Glutamatergic neuron (in vitro differentiated cells): Measurements from ENCODE around the gene GIGYF1. TPM values are rescaled to one million over a fixed set of nuclear protein-coding genes. Genes with fewer than 3 reads are reported as not detected.
A peak's percentile ranks its signal among the peaks of the same experiment; 100 is the strongest.

Experiments
- DNase-seq: peaks from one replicate; pipeline ENCODE4 v3.0.0; 2022
- H3K27ac Mint-ChIP-seq: one replicate; pipeline ENCODE4 v1.8.0; 2020; ENCODE audit warnings: mild to moderate bottlenecking, mixed read lengths, inconsistent platforms; ENCODE audit not compliant: unreplicated experiment
- H3K27me3 Mint-ChIP-seq: one replicate; pipeline ENCODE4 v1.8.0; 2020; ENCODE audit warnings: mild to moderate bottlenecking, moderate library complexity, mixed read lengths, inconsistent platforms; ENCODE audit not compliant: unreplicated experiment
- H3K36me3 Mint-ChIP-seq: one replicate; pipeline ENCODE4 v1.8.0; 2020; ENCODE audit warnings: mild to moderate bottlenecking, mixed read lengths, inconsistent platforms; ENCODE audit not compliant: unreplicated experiment
- H3K4me1 Mint-ChIP-seq: one replicate; pipeline ENCODE4 v1.8.0; 2020; ENCODE audit warnings: mild to moderate bottlenecking, low read depth, mixed read lengths, inconsistent platforms; ENCODE audit not compliant: unreplicated experiment
- H3K4me3 Mint-ChIP-seq: one replicate; pipeline ENCODE4 v1.8.0; 2020; ENCODE audit warnings: mild to moderate bottlenecking, mixed read lengths, inconsistent platforms; ENCODE audit not compliant: unreplicated experiment
- H3K9me3 Mint-ChIP-seq: one replicate; pipeline ENCODE4 v1.8.0; 2020; ENCODE audit warnings: mild to moderate bottlenecking, moderate library complexity, mixed read lengths, inconsistent platforms; ENCODE audit not compliant: unreplicated experiment
- total RNA-seq: library from RNA; stranded (reverse); fragmentation: NEBNext Ultra II Directional; extraction: Animal tissue kit (Norgen Biotek cat#: 25700); gene quantifications from one replicate; pipeline ENCODE4 v1.2.1, GENCODE V29; 2021; ENCODE audit not compliant: unreplicated experiment
- TF ChIP-seq, protein P1 (sequence below): fragments of 200-600 bp; sonication (generic); IDR thresholded peaks from one replicate; pipeline ENCODE4 v1.5.0; 2021; ENCODE audit not compliant: partially characterized antibody, unreplicated experiment

The GIGYF1 gene
- total RNA-seq, 1 donor from 2014 or later = 79.6 TPM

DNA sequence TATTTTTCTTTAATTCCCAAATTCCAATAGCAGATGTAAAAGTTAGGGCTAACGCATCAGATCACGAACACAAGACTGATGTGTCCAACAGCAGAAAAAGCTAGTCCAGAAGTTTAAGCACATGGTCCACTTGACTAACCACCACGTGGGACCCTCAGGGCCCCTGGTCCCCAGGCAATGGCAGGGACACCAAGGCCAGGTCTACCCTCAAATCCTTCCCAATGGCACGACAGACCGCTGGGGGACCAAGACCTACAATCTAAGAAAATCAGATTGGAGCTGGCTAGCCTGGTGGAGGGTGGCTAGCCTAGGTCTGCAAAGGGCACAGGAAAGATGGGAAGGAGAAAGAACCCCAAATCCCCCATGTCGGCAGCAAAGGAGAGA, 1.5 kb downstream of the GIGYF1 start:
- Mint-ChIP-seq H3K9me3 (peaks cover 16% of the 10 kb centered on the region), H3K4me3 (peak overlapping the region; percentile 98), H3K4me1 (peaks cover 25% of the 10 kb centered on the region), H3K27me3 (peaks cover 20% of the 10 kb centered on the region), H3K27ac (no peak overlapping the region), H3K36me3 (no peaks in the 10 kb centered on the region)
- no peak for DNase-seq
- TF ChIP-seq, protein P1, sequence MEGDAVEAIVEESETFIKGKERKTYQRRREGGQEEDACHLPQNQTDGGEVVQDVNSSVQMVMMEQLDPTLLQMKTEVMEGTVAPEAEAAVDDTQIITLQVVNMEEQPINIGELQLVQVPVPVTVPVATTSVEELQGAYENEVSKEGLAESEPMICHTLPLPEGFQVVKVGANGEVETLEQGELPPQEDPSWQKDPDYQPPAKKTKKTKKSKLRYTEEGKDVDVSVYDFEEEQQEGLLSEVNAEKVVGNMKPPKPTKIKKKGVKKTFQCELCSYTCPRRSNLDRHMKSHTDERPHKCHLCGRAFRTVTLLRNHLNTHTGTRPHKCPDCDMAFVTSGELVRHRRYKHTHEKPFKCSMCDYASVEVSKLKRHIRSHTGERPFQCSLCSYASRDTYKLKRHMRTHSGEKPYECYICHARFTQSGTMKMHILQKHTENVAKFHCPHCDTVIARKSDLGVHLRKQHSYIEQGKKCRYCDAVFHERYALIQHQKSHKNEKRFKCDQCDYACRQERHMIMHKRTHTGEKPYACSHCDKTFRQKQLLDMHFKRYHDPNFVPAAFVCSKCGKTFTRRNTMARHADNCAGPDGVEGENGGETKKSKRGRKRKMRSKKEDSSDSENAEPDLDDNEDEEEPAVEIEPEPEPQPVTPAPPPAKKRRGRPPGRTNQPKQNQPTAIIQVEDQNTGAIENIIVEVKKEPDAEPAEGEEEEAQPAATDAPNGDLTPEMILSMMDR = no peak

DNA sequence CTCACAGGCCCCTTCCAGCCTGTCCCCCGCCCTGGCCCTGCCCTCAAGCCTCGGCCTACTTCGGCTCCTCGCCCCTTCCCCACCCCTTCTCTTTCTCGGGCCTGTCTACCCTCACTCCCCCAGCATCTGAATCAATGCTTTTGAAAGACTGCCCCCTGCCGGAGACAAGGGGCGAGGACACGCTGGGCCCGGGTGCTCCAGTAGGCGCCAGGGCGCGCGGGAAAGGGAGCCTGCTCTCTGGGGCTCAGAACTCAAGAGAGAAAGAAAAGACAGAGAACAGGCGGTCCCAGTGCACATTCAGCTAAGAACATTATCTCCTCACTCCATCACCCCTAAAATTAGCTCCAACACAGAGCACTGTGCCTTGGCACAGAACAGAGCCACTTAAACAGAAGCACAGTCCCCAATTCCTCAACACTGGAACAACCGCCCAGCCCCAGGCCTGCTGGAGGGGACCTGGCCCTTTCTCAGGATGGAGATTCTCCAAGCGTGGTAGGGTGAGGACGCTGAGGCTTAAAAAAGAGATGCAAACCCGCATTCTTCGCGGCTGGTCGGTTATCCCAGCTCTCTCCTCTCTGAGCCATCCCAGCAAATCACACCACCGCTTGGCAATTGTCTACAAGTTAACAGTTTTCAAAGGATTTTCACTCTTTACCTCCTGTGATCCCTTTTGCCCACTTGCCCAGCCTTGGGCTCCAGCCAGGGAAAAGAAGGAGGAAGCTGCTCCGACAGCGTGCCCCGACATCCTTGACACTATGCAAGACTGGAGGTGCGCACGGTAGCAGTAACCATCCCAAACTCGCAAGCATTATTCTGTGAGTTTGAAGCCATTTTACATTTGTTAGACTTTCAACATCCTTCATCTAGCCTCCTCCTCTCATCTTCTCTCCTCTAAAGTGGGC, 2.1 kb downstream of the GIGYF1 start:
- peaks cover 20% of the 10 kb centered on the region for H3K27me3 Mint-ChIP-seq
- H3K27ac Mint-ChIP-seq = peak overlapping the region; percentile 56
- H3K9me3 Mint-ChIP-seq = peaks cover 16% of the 10 kb centered on the region
- TF ChIP-seq, protein P1 = peak; percentile 89
- peak overlapping the region; percentile 98 for H3K4me3 Mint-ChIP-seq
- H3K4me1 Mint-ChIP-seq = peaks cover 25% of the 10 kb centered on the region
- no peaks in the 10 kb centered on the region for H3K36me3 Mint-ChIP-seq
- DNase-seq = peak; percentile 90

DNA sequence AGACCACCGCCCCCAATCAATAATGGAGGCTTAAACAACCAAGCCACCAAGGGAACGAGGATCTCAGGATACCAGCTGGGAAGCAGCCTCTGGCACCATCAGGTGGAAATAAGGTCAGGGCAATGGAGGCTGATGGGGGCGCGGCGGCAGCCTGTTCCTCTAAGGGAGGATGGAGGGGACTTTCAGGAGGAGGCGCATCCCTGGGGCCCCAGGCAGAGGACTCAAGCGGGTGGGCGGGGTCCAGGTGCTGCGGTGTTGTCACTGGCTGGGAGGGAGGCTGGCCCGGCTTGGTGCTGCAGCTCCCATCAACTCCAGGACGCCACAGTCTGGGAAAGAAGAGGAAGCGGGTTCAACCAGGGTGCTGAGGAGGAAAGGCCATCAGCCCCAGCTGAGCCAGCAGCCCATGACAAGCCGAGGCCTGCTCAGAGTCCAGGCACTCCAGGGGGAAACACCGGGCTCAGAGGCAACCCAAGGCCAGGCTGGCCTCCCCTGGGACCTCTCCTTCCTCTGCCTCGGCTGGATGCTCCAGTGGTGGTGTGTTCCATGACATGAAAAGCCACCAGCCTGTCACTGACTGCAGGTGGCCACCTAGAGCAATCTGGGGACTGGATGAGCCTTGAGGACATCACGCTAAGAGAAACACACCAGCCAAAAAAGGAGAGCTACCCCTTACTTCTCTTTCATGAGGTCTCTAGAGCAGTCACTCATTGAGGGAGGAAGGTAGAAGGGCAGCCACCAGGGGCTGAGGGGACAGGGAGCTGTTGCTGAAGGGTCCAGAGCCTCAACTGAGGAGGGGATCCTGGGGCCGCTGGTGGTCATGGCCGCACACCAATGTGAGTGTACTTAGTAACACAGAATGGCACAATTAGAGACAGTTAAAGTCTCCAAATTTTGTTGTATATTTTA, 4.6 kb downstream of the GIGYF1 start:
- Mint-ChIP-seq H3K9me3 (peaks cover 12% of the 10 kb centered on the region), H3K4me3 (peak overlapping the region; percentile 50), H3K36me3 (no peaks in the 10 kb centered on the region)

DNA sequence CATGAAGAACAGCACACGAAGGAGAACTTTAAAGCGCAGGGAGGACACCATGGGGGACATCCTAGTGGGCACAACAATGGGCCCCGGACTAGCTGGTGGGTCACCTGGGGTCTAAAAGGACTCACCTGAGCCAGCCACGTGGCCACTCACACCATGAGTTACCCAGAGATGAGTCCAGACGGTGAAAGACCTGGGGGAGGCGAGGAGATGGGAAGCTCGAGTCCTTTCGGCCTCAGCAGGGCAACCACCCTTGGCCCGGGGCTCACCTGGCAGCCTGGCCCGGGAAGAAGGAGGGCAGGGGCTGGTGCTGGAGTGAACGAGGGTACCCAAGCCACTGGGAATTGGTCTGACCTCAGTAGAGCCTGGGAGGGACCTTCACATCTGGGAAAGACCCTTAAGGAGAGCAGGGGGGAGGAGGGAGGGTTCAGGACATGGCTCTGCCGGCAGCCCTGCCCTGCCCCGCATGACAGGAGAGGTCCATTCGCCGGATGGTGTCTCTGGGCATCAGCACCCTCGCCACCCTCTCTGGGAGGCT, 5.7 kb downstream of the GIGYF1 start:
- Mint-ChIP-seq H3K27me3 (peaks cover 17% of the 10 kb centered on the region), H3K4me3 (peak overlapping the region; percentile 63), H3K9me3 (peaks cover 13% of the 10 kb centered on the region), H3K4me1 (peaks cover 25% of the 10 kb centered on the region), H3K36me3 (no peaks in the 10 kb centered on the region), H3K27ac (peak overlapping the region; percentile 64)
- no peak for DNase-seq
- TF ChIP-seq, protein P1 = no peak

More for the DNA sequence above, 4.6 kb downstream of the GIGYF1 start:
- TF ChIP-seq, protein P1 = no peak
- no peak for DNase-seq
- Mint-ChIP-seq H3K27me3 (peaks cover 17% of the 10 kb centered on the region), H3K27ac (peak overlapping the region; percentile 64), H3K4me1 (peaks cover 25% of the 10 kb centered on the region)
